LNCaP clone FGC (cell line): ENCODE measurements around the gene VAT1L.

Experiments
- DNase-seq: peaks from one replicate; pipeline ENCODE4 v3.0.0-alpha.2; 2011; ENCODE audit warnings: low read depth
- H3K4me3 ChIP-seq: 2 replicates; pipeline ENCODE4 v1.5.1; 2011; ENCODE audit warnings: mild to moderate bottlenecking, low read depth, low read length, control low read depth
- TF ChIP-seq, protein P1 (sequence below): IDR thresholded peaks from 2 replicates; pipeline ENCODE4 v1.5.1; 2012; ENCODE audit warnings: mild to moderate bottlenecking; ENCODE audit not compliant: control insufficient read depth, insufficient read depth; ENCODE audit errors: extremely low read depth

Gene VAT1L

DNA sequence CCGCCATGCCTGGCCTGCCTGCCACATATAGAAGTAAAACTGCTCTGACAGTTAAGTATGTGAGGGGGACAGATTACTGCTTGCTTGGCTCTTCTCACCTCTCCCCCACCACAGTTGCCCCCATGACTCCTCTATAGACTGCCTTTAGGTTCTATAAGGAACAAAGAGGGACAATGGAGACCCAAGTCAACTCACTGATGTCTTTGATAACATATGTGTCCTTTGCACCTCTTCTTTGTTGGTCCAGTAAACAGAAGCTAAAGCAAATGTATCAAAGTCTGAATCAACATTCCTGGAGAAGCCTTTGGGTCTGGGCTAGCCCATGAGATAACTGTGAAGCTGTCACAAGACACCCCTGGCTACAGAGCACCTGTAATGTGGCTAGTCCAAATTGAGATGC, 38.9 kb upstream of the VAT1L start:
- TF ChIP-seq, protein P1, sequence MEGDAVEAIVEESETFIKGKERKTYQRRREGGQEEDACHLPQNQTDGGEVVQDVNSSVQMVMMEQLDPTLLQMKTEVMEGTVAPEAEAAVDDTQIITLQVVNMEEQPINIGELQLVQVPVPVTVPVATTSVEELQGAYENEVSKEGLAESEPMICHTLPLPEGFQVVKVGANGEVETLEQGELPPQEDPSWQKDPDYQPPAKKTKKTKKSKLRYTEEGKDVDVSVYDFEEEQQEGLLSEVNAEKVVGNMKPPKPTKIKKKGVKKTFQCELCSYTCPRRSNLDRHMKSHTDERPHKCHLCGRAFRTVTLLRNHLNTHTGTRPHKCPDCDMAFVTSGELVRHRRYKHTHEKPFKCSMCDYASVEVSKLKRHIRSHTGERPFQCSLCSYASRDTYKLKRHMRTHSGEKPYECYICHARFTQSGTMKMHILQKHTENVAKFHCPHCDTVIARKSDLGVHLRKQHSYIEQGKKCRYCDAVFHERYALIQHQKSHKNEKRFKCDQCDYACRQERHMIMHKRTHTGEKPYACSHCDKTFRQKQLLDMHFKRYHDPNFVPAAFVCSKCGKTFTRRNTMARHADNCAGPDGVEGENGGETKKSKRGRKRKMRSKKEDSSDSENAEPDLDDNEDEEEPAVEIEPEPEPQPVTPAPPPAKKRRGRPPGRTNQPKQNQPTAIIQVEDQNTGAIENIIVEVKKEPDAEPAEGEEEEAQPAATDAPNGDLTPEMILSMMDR, result no peak
- DNase-seq, result no peak
- no peak overlapping the region for H3K4me3 ChIP-seq

DNA sequence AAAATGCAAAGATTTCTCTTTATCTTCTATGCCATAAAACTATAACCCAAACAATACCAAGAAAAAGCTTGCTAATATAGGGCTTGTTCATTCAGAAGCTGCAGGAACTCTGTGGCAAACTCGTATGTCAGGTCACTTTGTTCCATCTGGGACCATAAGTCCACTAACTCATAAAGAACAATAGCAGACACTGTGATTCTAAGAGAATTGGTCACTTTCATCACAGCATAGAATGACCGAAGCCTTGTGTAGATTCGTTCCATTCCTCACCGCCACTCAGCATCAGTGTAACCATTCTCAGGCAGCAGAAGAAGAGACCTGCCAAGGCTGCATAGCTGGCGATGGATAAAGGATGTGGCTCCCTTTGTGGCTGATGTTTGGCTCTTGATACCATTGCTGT, 30.3 kb upstream of the VAT1L start:
- TF ChIP-seq, protein P1, result no peak
- no peak for DNase-seq
- H3K4me3 ChIP-seq, result no peak overlapping the region

DNA sequence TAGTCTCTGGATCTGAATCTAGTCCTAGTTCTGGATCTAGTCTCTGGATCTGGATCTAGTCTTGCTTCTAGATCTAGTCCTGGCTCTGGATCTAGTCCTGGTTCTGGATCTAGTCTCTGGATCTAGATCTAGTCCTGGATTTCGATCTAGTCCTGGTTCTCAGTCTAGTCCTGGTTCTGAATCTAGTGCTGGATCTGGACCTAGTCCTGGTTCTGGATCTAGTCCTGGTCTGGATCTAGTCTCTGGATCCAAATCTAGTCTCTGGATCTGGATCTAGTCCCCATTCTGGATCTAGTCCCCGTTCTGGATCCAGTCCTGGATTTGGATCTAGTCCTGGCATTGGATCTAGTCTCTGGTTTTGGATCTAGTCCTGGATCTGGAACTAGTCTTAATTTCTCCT, 29.9 kb upstream of the VAT1L start:
- H3K4me3 ChIP-seq, result no peak overlapping the region
- TF ChIP-seq, protein P1, result no peak
- no peak for DNase-seq

DNA sequence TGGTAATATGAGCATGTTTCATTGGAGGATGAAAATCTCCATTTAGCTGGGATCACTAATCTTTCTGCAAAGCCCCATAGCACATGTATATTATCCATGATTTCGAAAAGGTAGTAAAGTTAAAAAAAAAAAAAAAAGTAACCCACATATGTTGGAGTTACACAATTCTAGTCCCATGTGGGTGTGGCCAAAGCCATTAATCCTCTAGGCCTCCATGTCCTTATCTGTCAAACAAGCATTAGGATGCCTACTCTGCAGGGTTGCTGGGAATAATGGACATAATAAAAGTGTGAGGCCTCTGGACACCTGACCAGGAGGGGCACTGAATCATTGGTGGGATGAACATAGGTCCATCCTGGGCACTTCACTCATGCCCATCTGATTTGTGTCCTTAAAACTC, 29.2 kb upstream of the VAT1L start:
- no peak for DNase-seq
- TF ChIP-seq, protein P1, result no peak
- no peak overlapping the region for H3K4me3 ChIP-seq

DNA sequence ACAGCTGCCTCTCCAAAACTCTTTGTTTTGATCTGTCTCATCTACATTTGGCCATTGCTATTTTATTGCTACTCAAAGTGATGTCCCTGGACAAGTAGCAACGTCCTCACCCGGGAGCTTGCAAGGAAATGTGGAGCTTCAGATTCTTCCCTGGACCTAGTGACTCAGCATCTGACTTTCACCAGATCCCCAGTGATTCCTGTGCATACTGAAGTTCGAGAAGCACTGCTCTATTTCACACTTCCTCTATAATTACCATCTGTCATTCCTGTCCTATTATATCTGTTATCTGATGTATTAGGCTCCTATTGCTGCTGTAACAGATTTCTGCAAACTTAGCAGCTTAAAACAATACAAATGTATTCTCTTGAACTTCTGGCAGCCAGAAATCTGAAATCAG, 28.5 kb upstream of the VAT1L start:
- H3K4me3 ChIP-seq, result no peak overlapping the region
- DNase-seq, result no peak

DNA sequence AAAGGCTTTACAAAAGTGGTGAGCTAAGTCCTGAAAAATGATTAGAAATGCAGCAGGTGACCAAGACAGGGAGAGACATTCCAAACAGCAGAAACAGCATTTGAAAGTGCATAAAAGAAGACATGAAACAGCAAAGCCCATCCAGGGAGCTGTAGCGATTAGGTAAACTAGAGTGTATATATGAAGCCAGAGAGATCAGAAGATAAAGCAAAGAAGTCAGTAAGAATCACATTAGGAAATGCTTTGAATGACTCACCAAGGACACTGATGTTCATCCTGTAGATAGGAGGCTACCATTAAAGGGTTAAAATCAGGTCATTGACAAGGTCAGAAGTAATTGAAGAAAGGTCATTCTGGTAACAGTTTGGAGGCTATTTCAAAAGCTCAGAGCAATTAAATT, 27.6 kb upstream of the VAT1L start:
- no peak overlapping the region for H3K4me3 ChIP-seq
- DNase-seq, result no peak
- TF ChIP-seq, protein P1, result no peak

More for the DNA sequence above, 28.5 kb upstream of the VAT1L start:
- TF ChIP-seq, protein P1, result no peak

DNA sequence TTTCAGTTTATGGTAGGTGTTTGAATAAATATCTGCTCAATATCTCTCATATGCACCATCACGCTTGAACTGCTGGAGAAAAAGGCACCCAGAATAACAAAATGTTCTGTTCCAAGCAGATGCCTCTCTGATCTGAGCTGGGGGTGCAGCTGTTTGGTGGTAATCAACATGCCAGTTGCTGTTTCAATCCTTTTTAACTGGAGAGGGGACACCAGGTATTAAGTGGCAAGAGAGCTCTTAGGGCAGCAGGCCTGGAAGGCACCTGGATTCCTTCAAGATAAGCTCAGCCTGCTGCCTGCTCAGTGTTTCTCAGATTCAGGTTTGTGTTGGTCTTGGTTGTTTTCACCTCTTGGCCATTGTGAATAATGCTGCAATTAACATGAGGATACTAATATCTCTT, 27.2 kb upstream of the VAT1L start:
- no peak for DNase-seq
- H3K4me3 ChIP-seq, result no peak overlapping the region
- TF ChIP-seq, protein P1, result no peak
